ENCODE data around the gene CXCR5.

CXCR5 gene

GRCh38 chr11:118911880-118912741 lies 28.4 kb downstream of the CXCR5 start (continued):
- TF ChIP-seq GLIS2 (tag by site-specific recombination; IDR thresholded peaks at IDR 0.05): peak; percentile 55
- TF ChIP-seq ZNF324 (tag by site-specific recombination; IDR thresholded peaks at IDR 0.05): no peak
- TF ChIP-seq ZXDB (tag by site-specific recombination; IDR thresholded peaks at IDR 0.05): 0 out of 2 replicates have a peak, but pooled peaks have one; percentile 16
- TF ChIP-seq GLI2 (tag by site-specific recombination; IDR thresholded peaks at IDR 0.05; ENCODE audit: borderline replicate concordance, low read depth): no peak
- TF ChIP-seq YY2 (tag by site-specific recombination; IDR thresholded peaks at IDR 0.05): no peak
- no peak for TF ChIP-seq SETDB1 (IDR thresholded peaks at IDR 0.05; ENCODE audit: insufficient read length, low read length)
- TF ChIP-seq ZNF670 (tag by site-specific recombination; IDR thresholded peaks at IDR 0.05; ENCODE audit: low read depth): no peak
- no peak for TF ChIP-seq HOXA7 (CRISPR knock-in tag; IDR thresholded peaks at IDR 0.05; ENCODE audit: borderline replicate concordance)
- no peak for TF ChIP-seq ZNF221 (tag by site-specific recombination; IDR thresholded peaks at IDR 0.05; ENCODE audit: borderline replicate concordance)
- TF ChIP-seq ZNF654 (tag by site-specific recombination; IDR thresholded peaks at IDR 0.05; ENCODE audit: low read depth): no peak
- TF ChIP-seq, protein P1, sequence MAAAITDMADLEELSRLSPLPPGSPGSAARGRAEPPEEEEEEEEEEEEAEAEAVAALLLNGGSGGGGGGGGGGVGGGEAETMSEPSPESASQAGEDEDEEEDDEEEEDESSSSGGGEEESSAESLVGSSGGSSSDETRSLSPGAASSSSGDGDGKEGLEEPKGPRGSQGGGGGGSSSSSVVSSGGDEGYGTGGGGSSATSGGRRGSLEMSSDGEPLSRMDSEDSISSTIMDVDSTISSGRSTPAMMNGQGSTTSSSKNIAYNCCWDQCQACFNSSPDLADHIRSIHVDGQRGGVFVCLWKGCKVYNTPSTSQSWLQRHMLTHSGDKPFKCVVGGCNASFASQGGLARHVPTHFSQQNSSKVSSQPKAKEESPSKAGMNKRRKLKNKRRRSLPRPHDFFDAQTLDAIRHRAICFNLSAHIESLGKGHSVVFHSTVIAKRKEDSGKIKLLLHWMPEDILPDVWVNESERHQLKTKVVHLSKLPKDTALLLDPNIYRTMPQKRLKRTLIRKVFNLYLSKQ (tag by site-specific recombination; IDR thresholded peaks at IDR 0.05; ENCODE audit: borderline replicate concordance): no peak
- TF ChIP-seq ZNF202 (tag by site-specific recombination; IDR thresholded peaks at IDR 0.05; ENCODE audit: borderline replicate concordance): no peak
- TF ChIP-seq, protein P2, sequence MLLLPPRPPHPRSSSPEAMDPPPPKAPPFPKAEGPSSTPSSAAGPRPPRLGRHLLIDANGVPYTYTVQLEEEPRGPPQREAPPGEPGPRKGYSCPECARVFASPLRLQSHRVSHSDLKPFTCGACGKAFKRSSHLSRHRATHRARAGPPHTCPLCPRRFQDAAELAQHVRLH (tag by site-specific recombination; IDR thresholded peaks at IDR 0.05): no peak
- TF ChIP-seq ZNF19 (tag by site-specific recombination; IDR thresholded peaks at IDR 0.05; ENCODE audit: low read depth): no peak
- TF ChIP-seq ZNF174 (tag by site-specific recombination; IDR thresholded peaks at IDR 0.05): no peak
- no peak for TF ChIP-seq ZNF311 (tag by site-specific recombination; IDR thresholded peaks at IDR 0.05; ENCODE audit: borderline replicate concordance)
- TF ChIP-seq ZBTB1 (tag by site-specific recombination; IDR thresholded peaks at IDR 0.05): no peak
- TF ChIP-seq KLF7 (tag by site-specific recombination; IDR thresholded peaks at IDR 0.05; ENCODE audit: borderline replicate concordance): no peak
- no peak for TF ChIP-seq ZNF37A (tag by site-specific recombination; IDR thresholded peaks at IDR 0.05)
- no peak for TF ChIP-seq ZNF549 (tag by site-specific recombination; IDR thresholded peaks at IDR 0.05)
- TF ChIP-seq ELK4 (IDR thresholded peaks at IDR 0.05; ENCODE audit: borderline replicate concordance, low read depth, low read length): no peak
- no peak for TF ChIP-seq ZBTB17 (tag by site-specific recombination; IDR thresholded peaks at IDR 0.05)
- TF ChIP-seq HOXC10 (CRISPR knock-in tag; IDR thresholded peaks at IDR 0.05): no peak
- TF ChIP-seq ZNF707 (tag by site-specific recombination; IDR thresholded peaks at IDR 0.05): no peak
- TF ChIP-seq ZNF830 (tag by site-specific recombination; IDR thresholded peaks at IDR 0.05; ENCODE audit: low read depth): no peak
- TF ChIP-seq, protein P3, sequence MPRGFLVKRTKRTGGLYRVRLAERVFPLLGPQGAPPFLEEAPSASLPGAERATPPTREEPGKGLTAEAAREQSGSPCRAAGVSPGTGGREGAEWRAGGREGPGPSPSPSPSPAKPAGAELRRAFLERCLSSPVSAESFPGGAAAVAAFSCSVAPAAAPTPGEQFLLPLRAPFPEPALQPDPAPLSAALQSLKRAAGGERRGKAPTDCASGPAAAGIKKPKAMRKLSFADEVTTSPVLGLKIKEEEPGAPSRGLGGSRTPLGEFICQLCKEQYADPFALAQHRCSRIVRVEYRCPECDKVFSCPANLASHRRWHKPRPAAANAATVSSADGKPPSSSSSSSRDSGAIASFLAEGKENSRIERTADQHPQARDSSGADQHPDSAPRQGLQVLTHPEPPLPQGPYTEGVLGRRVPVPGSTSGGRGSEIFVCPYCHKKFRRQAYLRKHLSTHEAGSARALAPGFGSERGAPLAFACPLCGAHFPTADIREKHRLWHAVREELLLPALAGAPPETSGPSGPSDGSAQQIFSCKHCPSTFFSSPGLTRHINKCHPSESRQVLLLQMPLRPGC (tag by site-specific recombination; IDR thresholded peaks at IDR 0.05): 0 out of 2 replicates have a peak, but pooled peaks have one; percentile 21
- TF ChIP-seq RBAK (tag by site-specific recombination; IDR thresholded peaks at IDR 0.05): no peak
- no peak for TF ChIP-seq ZNF24 (tag by site-specific recombination; IDR thresholded peaks at IDR 0.05)
- no peak for TF ChIP-seq ZNF514 (tag by site-specific recombination; IDR thresholded peaks at IDR 0.05)
- TF ChIP-seq ZNF596 (tag by site-specific recombination; IDR thresholded peaks at IDR 0.05): no peak
- no peak for TF ChIP-seq ZBTB21 (tag by site-specific recombination; IDR thresholded peaks at IDR 0.05)
- TF ChIP-seq ZNF530 (tag by site-specific recombination; IDR thresholded peaks at IDR 0.05; ENCODE audit: low read depth): no peak
- no peak for TF ChIP-seq ZNF513 (tag by site-specific recombination; IDR thresholded peaks at IDR 0.05)
- no peak for TF ChIP-seq ZNF391 (tag by site-specific recombination; IDR thresholded peaks at IDR 0.05; ENCODE audit: borderline replicate concordance, low read depth)
- TF ChIP-seq SALL2 (tag by site-specific recombination; IDR thresholded peaks at IDR 0.05; ENCODE audit: borderline replicate concordance): no peak
- no peak for TF ChIP-seq OSR2 (tag by site-specific recombination; IDR thresholded peaks at IDR 0.05)
